ENCODE measurements around the gene SLC47A1.

DNA sequence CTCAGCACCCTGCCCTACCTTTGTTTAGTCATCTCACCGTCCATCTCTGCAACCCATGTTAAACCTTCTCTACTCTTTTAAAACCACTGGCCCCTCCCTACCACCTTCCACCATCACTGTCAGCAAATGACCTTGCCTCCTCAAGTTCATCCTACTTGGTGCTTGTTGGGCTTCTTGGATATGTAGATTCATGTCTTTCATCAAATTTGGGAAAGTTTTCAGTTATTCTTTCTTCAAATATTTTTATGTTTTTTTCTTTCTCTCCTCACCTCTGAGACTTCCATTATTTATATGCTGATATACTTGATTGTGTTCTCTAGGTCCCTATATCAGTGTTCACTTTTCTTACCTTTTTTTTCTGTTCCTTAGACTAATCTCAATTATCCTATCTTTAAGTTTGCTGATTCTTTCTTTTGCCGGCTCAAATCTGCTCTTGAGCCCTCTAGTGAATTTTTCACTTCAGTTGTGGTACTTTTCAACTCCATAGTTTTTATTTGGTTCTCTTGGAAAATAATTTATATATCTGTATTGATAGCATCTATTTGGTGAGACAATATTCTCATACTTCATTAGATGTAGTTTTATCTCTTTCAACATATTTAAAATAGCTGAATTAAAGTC lies 86.2 kb downstream of the SLC47A1 start:
- TF ChIP-seq, protein P1, sequence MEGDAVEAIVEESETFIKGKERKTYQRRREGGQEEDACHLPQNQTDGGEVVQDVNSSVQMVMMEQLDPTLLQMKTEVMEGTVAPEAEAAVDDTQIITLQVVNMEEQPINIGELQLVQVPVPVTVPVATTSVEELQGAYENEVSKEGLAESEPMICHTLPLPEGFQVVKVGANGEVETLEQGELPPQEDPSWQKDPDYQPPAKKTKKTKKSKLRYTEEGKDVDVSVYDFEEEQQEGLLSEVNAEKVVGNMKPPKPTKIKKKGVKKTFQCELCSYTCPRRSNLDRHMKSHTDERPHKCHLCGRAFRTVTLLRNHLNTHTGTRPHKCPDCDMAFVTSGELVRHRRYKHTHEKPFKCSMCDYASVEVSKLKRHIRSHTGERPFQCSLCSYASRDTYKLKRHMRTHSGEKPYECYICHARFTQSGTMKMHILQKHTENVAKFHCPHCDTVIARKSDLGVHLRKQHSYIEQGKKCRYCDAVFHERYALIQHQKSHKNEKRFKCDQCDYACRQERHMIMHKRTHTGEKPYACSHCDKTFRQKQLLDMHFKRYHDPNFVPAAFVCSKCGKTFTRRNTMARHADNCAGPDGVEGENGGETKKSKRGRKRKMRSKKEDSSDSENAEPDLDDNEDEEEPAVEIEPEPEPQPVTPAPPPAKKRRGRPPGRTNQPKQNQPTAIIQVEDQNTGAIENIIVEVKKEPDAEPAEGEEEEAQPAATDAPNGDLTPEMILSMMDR (conservative IDR thresholded peaks at IDR 0.05; ENCODE audit: low read length), result no peak
- TF ChIP-seq EZH2phosphoT487 (IDR thresholded peaks at IDR 0.05; ENCODE audit: borderline replicate concordance), result no peak

Data from Loucy (cell line).